Lung (tissue), 12 donors: ENCODE results near the gene SFXN1. TPM values are rescaled to one million over a fixed set of nuclear protein-coding genes. Genes with fewer than 3 reads are reported as not detected.

Source experiments
- ATAC-seq: fragments of 200-7000 bp; cut with Tn5 transposase; one replicate; pipeline ENCODE4 v1.9.1; 2020; ENCODE audit warnings: moderate number of reproducible peaks; ENCODE audit not compliant: insufficient read depth, low FRiP score
- DNase-seq, 3 donors: peaks; one replicate each; pipeline ENCODE4 v3.0.0-alpha.2; 2013 to 2017
- H3K27ac ChIP-seq, 2 donors: one replicate each; pipeline ENCODE4 v1.5.1; 2013; ENCODE audit warnings: mild to moderate bottlenecking in 2 of 2, moderate library complexity in 2 of 2, control low read depth in 1 of 2, inconsistent platforms in 1 of 2, low read depth in 1 of 2, low read length in 1 of 2
- H3K27me3 ChIP-seq, 3 donors: one replicate each; pipeline ENCODE4 v1.5.1; 2013; ENCODE audit warnings: low read length in 2 of 3; ENCODE audit not compliant: control insufficient read depth in 3 of 3, insufficient read depth in 3 of 3
- H3K36me3 ChIP-seq, 4 donors: one replicate each; pipeline ENCODE4 v1.5.1; 2013; ENCODE audit warnings: low read length in 4 of 4, mild to moderate bottlenecking in 1 of 4, moderate library complexity in 1 of 4; ENCODE audit not compliant: control insufficient read depth in 4 of 4, insufficient read depth in 4 of 4
- H3K4me1 ChIP-seq, 5 donors: one replicate each; pipeline ENCODE4 v1.5.1; 2013; ENCODE audit warnings: low read length in 5 of 5, mild to moderate bottlenecking in 2 of 5, moderate library complexity in 1 of 5; ENCODE audit not compliant: control insufficient read depth in 5 of 5, insufficient read depth in 5 of 5
- H3K4me3 ChIP-seq: one replicate; pipeline ENCODE4 v1.5.1; 2013; ENCODE audit warnings: mild to moderate bottlenecking, control low read depth, moderate library complexity
- H3K9ac ChIP-seq, 2 donors: one replicate each; pipeline ENCODE4 v1.5.1; 2013; ENCODE audit warnings: low read length in 2 of 2, control low read depth in 1 of 2; ENCODE audit not compliant: insufficient read depth in 1 of 2
- H3K9me3 ChIP-seq, 4 donors: one replicate each; pipeline ENCODE4 v1.5.1; 2013; ENCODE audit warnings: low read length in 3 of 4, mild to moderate bottlenecking in 1 of 4, moderate library complexity in 1 of 4; ENCODE audit not compliant: control insufficient read depth in 4 of 4, insufficient read depth in 3 of 4
- CTCF ChIP-seq: IDR thresholded peaks from 2 replicates; pipeline ENCODE4 v1.5.1; 2012; ENCODE audit warnings: mild to moderate bottlenecking; ENCODE audit errors: control extremely low read depth, extremely low read depth
- WGBS, 2 donors: extraction: QIAGEN DNeasy Blood & Tissue Kit; methylation state at CpG; one replicate each; pipeline ENCODE4 v1.1.7; 2013; 5-methylcytosine and 5-hydroxymethylcytosine counted together
- polyA plus RNA-seq, 2 donors: library from polyadenylated mRNA; stranded (reverse); fragments of 200-250 nt; gene quantifications; one replicate each; pipeline ENCODE4 v1.2.1, GENCODE V29; 2013
- total RNA-seq, 2 donors: library from RNA; depleted of rRNA in 1 of 2; stranded (reverse); fragments of >200 nt in 1 of 2; gene quantifications; one replicate each; pipeline ENCODE4 v1.2.1, GENCODE V29; 2014 to 2021
- donor health status: control.
- donor health status: control.
- donor health status: Bipolar disorder and iron deficiency.
- donor health status: healthy.
- donor health status: DM: yes; HTN: yes; CAD: no.

SFXN1 gene
- total and polyA plus RNA-seq, 4 donors = 5.7 to 42.2 (median 19.0) TPM

GRCh38 chr5:175472378-175472777 lies 6.0 kb upstream of the SFXN1 start:
- Histone ChIP-seq H3K27me3 (no peaks in the 10 kb centered on the region), H3K9me3 (peaks cover 0 to 2% (median 0%) of the 10 kb centered on the region in 4 donors), H3K27ac (no peak overlapping the region), H3K4me1 (peaks cover 0 to 13% (median 0%) of the 10 kb centered on the region in 5 donors), H3K9ac (no peak overlapping the region), H3K36me3 (no peaks in the 10 kb centered on the region), H3K4me3 (no peak overlapping the region)
- TF ChIP-seq CTCF = no peak
- ATAC-seq (no peak), DNase-seq (no peak)

GRCh38 chr5:175475248-175475647 lies 3.1 kb upstream of the SFXN1 start:
- no peak overlapping the region for H3K4me3 ChIP-seq
- DNase-seq (peak in 1 of 3 donors; percentile 30), ATAC-seq (no peak)
- no peak overlapping the region for H3K9ac ChIP-seq
- 75 to 77% methylated on average over 1 of the region's 1 CpG for WGBS, 2 donors
- H3K36me3 ChIP-seq = no peaks in the 10 kb centered on the region
- H3K27me3 ChIP-seq = no peaks in the 10 kb centered on the region
- no peak for TF ChIP-seq CTCF
- peaks cover 0 to 2% (median 0%) of the 10 kb centered on the region in 4 donors for H3K9me3 ChIP-seq
- peaks cover 0 to 22% (median 5%) of the 10 kb centered on the region in 5 donors for H3K4me1 ChIP-seq
- H3K27ac ChIP-seq = no peak overlapping the region

GRCh38 chr5:175477440-175477839 lies 920 bp upstream of the SFXN1 start:
- DNase-seq = no peak
- H3K4me3 ChIP-seq = no peak overlapping the region
- ATAC-seq = no peak
- H3K4me1 ChIP-seq = peaks cover 0 to 15% (median 6%) of the 10 kb centered on the region in 5 donors
- H3K27ac ChIP-seq = no peak overlapping the region
- no peak overlapping the region for H3K9ac ChIP-seq
- H3K27me3 ChIP-seq = no peaks in the 10 kb centered on the region
- H3K9me3 ChIP-seq = peaks cover 0 to under 1% (median 0%) of the 10 kb centered on the region in 4 donors
- 77 to 88% methylated on average over 5 of the region's 5 CpGs for WGBS, 2 donors
- no peak for TF ChIP-seq CTCF
- H3K36me3 ChIP-seq = no peaks in the 10 kb centered on the region

GRCh38 chr5:175478008-175478383 lies 364 bp upstream of the SFXN1 start:
- Histone ChIP-seq H3K27ac (peak overlapping the region in 1 of 2 donors; percentile 83), H3K9ac (no peak overlapping the region), H3K9me3 (no peaks in the 10 kb centered on the region), H3K4me3 (peak overlapping the region; percentile 73), H3K36me3 (no peaks in the 10 kb centered on the region), H3K4me1 (peaks cover 0 to 15% (median 6%) of the 10 kb centered on the region in 5 donors), H3K27me3 (no peaks in the 10 kb centered on the region)
- ATAC-seq = no peak
- WGBS, 2 donors = 6 to 7% methylated on average over 12 of the region's 12 CpGs
- TF ChIP-seq CTCF = no peak
- DNase-seq = no peak
